Measurements from ENCODE around the gene BICC1. TPM values are rescaled to one million over a fixed set of nuclear protein-coding genes. Genes with fewer than 3 reads are reported as not detected.
"Not testable (repeated sequence)": the region's sequence is repeated elsewhere in the genome, so short reads cannot be mapped to it uniquely, and the experiment has no call there.

BICC1 gene
- total RNA-seq, 2 experiments from 2014 or later: not detected

GRCh38 chr10:58579011-58579655, 66.5 kb downstream of the BICC1 start:
- no peak overlapping the region for H3K4me3 Mint-ChIP-seq
- no peaks in the 10 kb centered on the region for H3K9me3 Mint-ChIP-seq
- POLR2A ChIA-PET: no interaction called here
- H3K27me3 Mint-ChIP-seq: peaks cover 2% of the 10 kb centered on the region
- H3K27ac Mint-ChIP-seq: no peak overlapping the region
- no peaks in the 10 kb centered on the region for H3K36me3 Mint-ChIP-seq (ENCODE audit: low read depth)
- CTCF ChIA-PET: interaction anchor here (1.3 kb wide), 1 partner anchor 11 kb away, joined by 3 read pairs; no protein-coding TSS in a partner anchor
- H3K4me1 Mint-ChIP-seq: no peaks in the 10 kb centered on the region
- no peak for DNase-seq

GRCh38 chr10:58582045-58582444, 69.4 kb downstream of the BICC1 start:
- Mint-ChIP-seq H3K9me3 (no peaks in the 10 kb centered on the region), H3K27ac (no peak overlapping the region), H3K27me3 (peaks cover 2% of the 10 kb centered on the region), H3K4me3 (no peak overlapping the region), H3K36me3 (ENCODE audit: low read depth) (no peaks in the 10 kb centered on the region), H3K4me1 (no peaks in the 10 kb centered on the region)
- POLR2A ChIA-PET: no interaction called here
- CTCF ChIA-PET: interaction anchor here (0.6 kb wide), 1 partner anchor 69 kb away, joined by 3 read pairs; the partner anchor contains the start of gene BICC1
- no peak for DNase-seq

- no peak for DNase-seq
- no peak overlapping the region for H3K4me3 Mint-ChIP-seq
- no peaks in the 10 kb centered on the region for H3K4me1 Mint-ChIP-seq
- H3K36me3 Mint-ChIP-seq (ENCODE audit: low read depth): no peaks in the 10 kb centered on the region
- POLR2A ChIA-PET: no interaction called here
- no peaks in the 10 kb centered on the region for H3K9me3 Mint-ChIP-seq
- peaks cover 2% of the 10 kb centered on the region for H3K27me3 Mint-ChIP-seq
- CTCF ChIA-PET: no interaction called here
- H3K27ac Mint-ChIP-seq: no peak overlapping the region
Observed at GRCh38 chr10:58585435-58585834, 72.8 kb downstream of the BICC1 start.

- H3K9me3 Mint-ChIP-seq: no peaks in the 10 kb centered on the region
- H3K36me3 Mint-ChIP-seq (ENCODE audit: low read depth): no peaks in the 10 kb centered on the region
- no peak overlapping the region for H3K27ac Mint-ChIP-seq
- no peak for DNase-seq
- peaks cover 2% of the 10 kb centered on the region for H3K27me3 Mint-ChIP-seq
- no peak overlapping the region for H3K4me3 Mint-ChIP-seq
- no peaks in the 10 kb centered on the region for H3K4me1 Mint-ChIP-seq
- CTCF ChIA-PET: no interaction called here
- POLR2A ChIA-PET: no interaction called here
Observed at GRCh38 chr10:58586282-58587245, 73.9 kb downstream of the BICC1 start.

- Mint-ChIP-seq H3K9me3 (no peaks in the 10 kb centered on the region), H3K27me3 (no peaks in the 10 kb centered on the region), H3K27ac (no peak overlapping the region), H3K36me3 (ENCODE audit: low read depth) (no peaks in the 10 kb centered on the region), H3K4me1 (no peaks in the 10 kb centered on the region), H3K4me3 (no peak overlapping the region)
- no peak for DNase-seq
- POLR2A ChIA-PET: no interaction called here
- CTCF ChIA-PET: no interaction called here
Observed at GRCh38 chr10:58587676-58588075, 75.0 kb downstream of the BICC1 start.

GRCh38 chr10:58588673-58589265, 76.1 kb downstream of the BICC1 start:
- no peaks in the 10 kb centered on the region for H3K36me3 Mint-ChIP-seq (ENCODE audit: low read depth)
- H3K4me3 Mint-ChIP-seq: no peak overlapping the region
- H3K9me3 Mint-ChIP-seq: no peaks in the 10 kb centered on the region
- ChIA-PET POLR2A (no interaction called here), CTCF (interaction anchor here (1.4 to 1.5 kb wide), 2 partner anchors 10 to 22 kb away, joined by 3 read pairs; no protein-coding TSS in a partner anchor)
- no peaks in the 10 kb centered on the region for H3K4me1 Mint-ChIP-seq
- H3K27ac Mint-ChIP-seq: no peak overlapping the region
- DNase-seq: no peak
- H3K27me3 Mint-ChIP-seq: no peaks in the 10 kb centered on the region

GRCh38 chr10:58590152-58590840, 77.6 kb downstream of the BICC1 start:
- Mint-ChIP-seq H3K4me1 (no peaks in the 10 kb centered on the region), H3K36me3 (ENCODE audit: low read depth) (no peaks in the 10 kb centered on the region), H3K27ac (no peak overlapping the region), H3K4me3 (no peak overlapping the region), H3K27me3 (no peaks in the 10 kb centered on the region), H3K9me3 (no peaks in the 10 kb centered on the region)
- ChIA-PET POLR2A (no interaction called here), CTCF (interaction anchor here (1.5 kb wide), 1 partner anchor 11 kb away, joined by 3 read pairs; no protein-coding TSS in a partner anchor)
- DNase-seq: no peak

GRCh38 chr10:58590924-58591323, 78.3 kb downstream of the BICC1 start:
- DNase-seq: no peak
- Mint-ChIP-seq H3K4me1 (no peaks in the 10 kb centered on the region), H3K36me3 (ENCODE audit: low read depth) (no peaks in the 10 kb centered on the region), H3K9me3 (no peaks in the 10 kb centered on the region), H3K4me3 (no peak overlapping the region), H3K27ac (no peak overlapping the region), H3K27me3 (no peaks in the 10 kb centered on the region)
- CTCF ChIA-PET: no interaction called here
- POLR2A ChIA-PET: no interaction called here

- DNase-seq: no peak
- H3K27ac Mint-ChIP-seq: no peak overlapping the region
- no peaks in the 10 kb centered on the region for H3K27me3 Mint-ChIP-seq
- no peaks in the 10 kb centered on the region for H3K36me3 Mint-ChIP-seq (ENCODE audit: low read depth)
- no peaks in the 10 kb centered on the region for H3K9me3 Mint-ChIP-seq
- H3K4me3 Mint-ChIP-seq: no peak overlapping the region
- ChIA-PET CTCF (no interaction called here), POLR2A (no interaction called here)
- no peaks in the 10 kb centered on the region for H3K4me1 Mint-ChIP-seq
Observed at GRCh38 chr10:58593008-58593407, 80.3 kb downstream of the BICC1 start.

GRCh38 chr10:58597211-58597610, 84.5 kb downstream of the BICC1 start:
- CTCF ChIA-PET; H3K9me3 Mint-ChIP-seq; H3K4me3 Mint-ChIP-seq; H3K27me3 Mint-ChIP-seq; H3K4me1 Mint-ChIP-seq; DNase-seq; H3K27ac Mint-ChIP-seq; POLR2A ChIA-PET; H3K36me3 Mint-ChIP-seq (ENCODE audit: low read depth): not testable (repeated sequence)

- DNase-seq: no peak
- no peaks in the 10 kb centered on the region for H3K27me3 Mint-ChIP-seq
- POLR2A ChIA-PET: no interaction called here
- CTCF ChIA-PET: no interaction called here
- H3K9me3 Mint-ChIP-seq: no peaks in the 10 kb centered on the region
- no peak overlapping the region for H3K27ac Mint-ChIP-seq
- no peaks in the 10 kb centered on the region for H3K4me1 Mint-ChIP-seq
- H3K4me3 Mint-ChIP-seq: no peak overlapping the region
- H3K36me3 Mint-ChIP-seq (ENCODE audit: low read depth): no peaks in the 10 kb centered on the region
Observed at GRCh38 chr10:58599927-58600553, 87.4 kb downstream of the BICC1 start.

- ChIA-PET CTCF (no interaction called here), POLR2A (no interaction called here)
- Mint-ChIP-seq H3K4me3 (no peak overlapping the region), H3K27me3 (no peaks in the 10 kb centered on the region), H3K4me1 (no peaks in the 10 kb centered on the region), H3K27ac (no peak overlapping the region), H3K36me3 (ENCODE audit: low read depth) (no peaks in the 10 kb centered on the region), H3K9me3 (no peaks in the 10 kb centered on the region)
- DNase-seq: no peak
Observed at GRCh38 chr10:58608351-58608750, 95.7 kb downstream of the BICC1 start.
